Gastrocnemius medialis (tissue), 4 donors: Measurements from ENCODE around the gene SNX11.

ENCODE experiments used
- POLR2A ChIP-seq, 2 donors: fragments of 450-650 bp; IDR thresholded peaks; one replicate each; pipeline ENCODE4 v1.6.1; 2017; ENCODE audit warnings: antibody characterized with exemption in 2 of 2, mild to moderate bottlenecking in 2 of 2, moderate library complexity in 2 of 2
- TF ChIP-seq, protein P1 (sequence below), 5 experiments: fragments of 450-650 bp in 3 of 5; fragments of 200-600 bp in 2 of 5; sonication (generic) in 2 of 5; IDR thresholded peaks in 4 of 5; conservative IDR thresholded peaks in 1 of 5; 1 replicate in 4 of 5; 2 replicates in 1 of 5; pipeline ENCODE4 v1.5.1; 2016 to 2019; ENCODE audit warnings: antibody characterized with exemption in 5 of 5, mild to moderate bottlenecking in 3 of 5, moderate library complexity in 3 of 5

DNA sequence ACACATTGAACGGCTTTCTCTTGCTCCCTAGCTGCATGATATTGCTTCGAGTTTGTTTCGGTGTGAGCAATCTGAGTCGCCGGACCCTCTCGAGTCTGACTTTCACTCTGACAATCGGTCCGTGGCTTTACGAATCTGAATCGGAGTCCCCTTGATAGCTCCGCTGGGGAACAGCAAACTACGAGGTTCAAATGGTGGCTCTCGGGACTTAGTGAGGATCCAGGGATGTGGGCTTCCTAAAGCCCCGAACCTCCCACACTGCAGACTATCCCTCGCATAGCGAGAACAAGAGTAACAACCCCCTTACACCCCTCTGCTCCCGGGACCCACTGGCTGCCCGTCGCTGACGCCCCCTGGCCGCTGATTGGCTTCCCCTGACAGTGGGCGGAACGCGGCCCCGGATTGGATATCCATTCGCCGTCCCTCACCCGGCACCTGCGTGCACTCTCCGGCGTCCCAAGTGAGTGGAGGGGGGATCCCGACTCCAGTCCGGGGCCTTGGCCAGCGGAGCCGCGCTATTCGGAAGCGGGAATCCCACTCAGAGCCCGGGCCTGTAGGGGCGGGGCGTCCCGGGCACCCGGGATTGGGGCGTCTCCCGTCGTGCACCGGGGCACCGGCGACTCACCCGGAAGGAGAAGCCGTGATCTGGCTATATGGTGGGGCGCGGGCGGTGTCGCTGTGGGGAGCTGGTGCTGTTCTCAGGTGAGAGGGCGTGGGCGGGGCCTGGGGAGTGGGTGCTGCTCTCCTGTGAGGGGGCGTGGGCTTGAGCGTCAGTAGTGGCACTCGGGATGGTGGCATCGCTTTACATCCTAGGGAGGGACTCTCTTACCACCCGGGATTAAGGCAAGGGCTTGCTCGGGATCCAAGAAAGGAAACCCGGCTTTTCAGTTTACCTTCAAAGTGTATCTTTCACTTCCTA is at the start of gene SNX11:
- TF ChIP-seq, protein P1, sequence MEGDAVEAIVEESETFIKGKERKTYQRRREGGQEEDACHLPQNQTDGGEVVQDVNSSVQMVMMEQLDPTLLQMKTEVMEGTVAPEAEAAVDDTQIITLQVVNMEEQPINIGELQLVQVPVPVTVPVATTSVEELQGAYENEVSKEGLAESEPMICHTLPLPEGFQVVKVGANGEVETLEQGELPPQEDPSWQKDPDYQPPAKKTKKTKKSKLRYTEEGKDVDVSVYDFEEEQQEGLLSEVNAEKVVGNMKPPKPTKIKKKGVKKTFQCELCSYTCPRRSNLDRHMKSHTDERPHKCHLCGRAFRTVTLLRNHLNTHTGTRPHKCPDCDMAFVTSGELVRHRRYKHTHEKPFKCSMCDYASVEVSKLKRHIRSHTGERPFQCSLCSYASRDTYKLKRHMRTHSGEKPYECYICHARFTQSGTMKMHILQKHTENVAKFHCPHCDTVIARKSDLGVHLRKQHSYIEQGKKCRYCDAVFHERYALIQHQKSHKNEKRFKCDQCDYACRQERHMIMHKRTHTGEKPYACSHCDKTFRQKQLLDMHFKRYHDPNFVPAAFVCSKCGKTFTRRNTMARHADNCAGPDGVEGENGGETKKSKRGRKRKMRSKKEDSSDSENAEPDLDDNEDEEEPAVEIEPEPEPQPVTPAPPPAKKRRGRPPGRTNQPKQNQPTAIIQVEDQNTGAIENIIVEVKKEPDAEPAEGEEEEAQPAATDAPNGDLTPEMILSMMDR (IDR thresholded peaks at IDR 0.05 in 4 of 5, conservative IDR thresholded peaks at IDR 0.05 in 1 of 5), result peak in 2 of 5 experiments; percentile 8 to 22
- peak; percentile 67 to 70 for TF ChIP-seq POLR2A (IDR thresholded peaks at IDR 0.05)
